ENCODE data around the gene ARHGAP28.
A peak's percentile ranks its signal among the peaks of the same experiment; 100 is the strongest.

ARHGAP28 gene

DNA sequence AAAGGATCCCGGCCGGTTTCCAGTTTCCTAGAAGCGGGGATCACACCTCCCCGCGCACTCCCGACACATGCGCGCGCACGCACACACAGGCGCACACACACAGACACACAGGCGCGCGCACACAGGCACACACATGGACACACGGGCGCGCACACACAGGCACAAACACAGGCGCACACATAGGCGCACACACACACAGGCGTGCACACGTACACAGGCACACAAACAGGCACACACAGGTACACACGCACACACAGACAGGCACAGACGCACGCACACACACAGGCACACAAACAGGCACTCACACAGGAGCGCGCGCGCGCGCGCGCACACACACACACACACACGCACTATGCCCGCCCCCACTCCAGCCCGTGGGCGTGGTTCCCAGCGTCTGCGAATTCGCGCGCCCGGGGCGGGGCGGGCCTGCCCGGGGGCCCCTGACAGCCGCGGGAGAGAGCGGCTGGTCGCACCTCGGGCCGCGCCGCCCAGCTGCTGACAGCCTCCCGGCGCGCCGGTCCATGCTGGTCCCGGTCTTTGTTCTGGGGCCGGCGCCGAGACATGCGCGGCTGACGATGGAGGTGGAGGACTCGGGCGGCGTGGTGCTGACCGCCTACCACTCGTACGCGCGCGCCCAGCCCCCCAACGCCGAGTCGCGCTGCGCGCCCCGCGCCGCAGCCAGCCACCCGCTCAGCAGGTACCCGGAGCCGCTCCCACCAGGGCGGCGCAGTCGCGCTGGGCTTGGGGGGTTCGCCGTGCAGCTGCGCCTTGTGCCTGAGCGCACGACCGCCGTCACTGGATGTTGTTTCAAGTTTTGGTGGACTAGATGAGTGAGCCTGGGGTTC lies at the start of gene ARHGAP28:
TSS of gene ARHGAP28 (plus strand) at position 470 of the 845 bp plus-strand sequence. CDS start at position 576, 106 bp downstream.
- CTCF ChIA-PET: no interaction called here
- DNase-seq (ENCODE audit: low read depth, low spot score): no peak
- H3K4me3 ChIP-seq (ENCODE audit: low read depth, low read length): peak within 1 kb of the TSS; percentile 66
- TF ChIP-seq CTCF (IDR thresholded peaks at IDR 0.05; ENCODE audit: insufficient read depth, low read length, missing control alignments): peak; percentile 43
- POLR2A ChIA-PET: no interaction called here

GRCh38 chr18:6681331-6681875 lies 48.1 kb upstream of the ARHGAP28 start:
- POLR2A ChIA-PET: no interaction called here
- TF ChIP-seq CTCF (IDR thresholded peaks at IDR 0.05; ENCODE audit: insufficient read depth, low read length, missing control alignments): no peak

GRCh38 chr18:6682437-6683111 lies 46.9 kb upstream of the ARHGAP28 start:
- ChIA-PET CTCF (no interaction called here), POLR2A (no interaction called here)

More at GRCh38 chr18:6681331-6681875, 48.1 kb upstream of the ARHGAP28 start:
- no peak overlapping the region for H3K4me3 ChIP-seq (ENCODE audit: low read depth, low read length)
- no peak for DNase-seq (ENCODE audit: low read depth, low spot score)
- CTCF ChIA-PET: no interaction called here

GRCh38 chr18:6683112-6683876 lies 46.2 kb upstream of the ARHGAP28 start:
- no peak for DNase-seq (ENCODE audit: low read depth, low spot score)
- CTCF ChIA-PET: no interaction called here
- H3K4me3 ChIP-seq (ENCODE audit: low read depth, low read length): no peak overlapping the region

More at GRCh38 chr18:6682437-6683111, 46.9 kb upstream of the ARHGAP28 start:
- no peak for TF ChIP-seq CTCF (IDR thresholded peaks at IDR 0.05; ENCODE audit: insufficient read depth, low read length, missing control alignments)
- H3K4me3 ChIP-seq (ENCODE audit: low read depth, low read length): no peak overlapping the region
- DNase-seq (ENCODE audit: low read depth, low spot score): no peak

DNA sequence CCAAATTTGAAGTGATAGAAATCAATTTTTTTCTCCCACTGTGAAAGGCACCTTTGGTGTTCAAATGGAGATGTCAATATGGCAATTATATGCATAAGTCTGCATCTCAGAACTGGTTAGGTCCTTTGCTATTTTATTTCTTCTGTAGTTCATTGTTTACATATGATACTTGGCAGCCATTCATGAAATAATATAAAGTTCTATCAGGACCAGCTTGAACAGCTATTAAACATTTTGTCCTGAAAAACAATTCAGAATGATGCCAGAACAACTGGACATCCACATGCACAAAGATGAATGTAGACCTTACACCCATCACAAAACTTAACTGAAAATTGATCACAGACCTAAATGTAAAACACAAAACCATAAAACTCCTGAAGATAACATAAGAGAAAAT lies 41.8 kb upstream of the ARHGAP28 start:
- DNase-seq (ENCODE audit: low read depth, low spot score): no peak
- ChIA-PET CTCF (no interaction called here), POLR2A (no interaction called here)
- no peak overlapping the region for H3K4me3 ChIP-seq (ENCODE audit: low read depth, low read length)
- TF ChIP-seq CTCF (IDR thresholded peaks at IDR 0.05; ENCODE audit: insufficient read depth, low read length, missing control alignments): no peak

More at GRCh38 chr18:6683112-6683876, 46.2 kb upstream of the ARHGAP28 start:
- no peak for TF ChIP-seq CTCF (IDR thresholded peaks at IDR 0.05; ENCODE audit: insufficient read depth, low read length, missing control alignments)
- POLR2A ChIA-PET: no interaction called here
